Lower leg skin (tissue), 3 donors: ENCODE results near the gene STARD8.

Experiments used
- CTCF ChIP-seq, 3 donors: fragments of 450-650 bp; IDR thresholded peaks; one replicate each; pipeline ENCODE4 v1.5.1; 2016; ENCODE audit warnings: antibody characterized with exemption in 3 of 3, mild to moderate bottlenecking in 3 of 3, moderate library complexity in 2 of 3
- POLR2A ChIP-seq, 2 donors: fragments of 450-650 bp; IDR thresholded peaks; one replicate each; pipeline ENCODE4 v1.6.1; 2016 to 2017; ENCODE audit warnings: antibody characterized with exemption in 2 of 2, mild to moderate bottlenecking in 1 of 2, moderate library complexity in 1 of 2

GRCh38 chrX:68681443-68681941 lies 34.0 kb downstream of the STARD8 start:
- TF ChIP-seq POLR2A (IDR thresholded peaks at IDR 0.05) (no peak), CTCF (IDR thresholded peaks at IDR 0.05) (no peak)
